GM06990 (cell line): ENCODE data around the gene FGR.

Experiments
- DNase-seq: peaks from one replicate; pipeline ENCODE4 v3.0.0-alpha.2; 2011; ENCODE audit not compliant: insufficient read length; ENCODE audit errors: extremely low read depth
- H3K27me3 ChIP-seq: replicated peaks from 2 replicates; pipeline ENCODE4 v1.6.0; 2011; ENCODE audit warnings: low read length; ENCODE audit not compliant: control insufficient read depth, insufficient read depth
- H3K36me3 ChIP-seq: 2 replicates; pipeline ENCODE4 v1.5.1; 2011; ENCODE audit warnings: low read length; ENCODE audit not compliant: control insufficient read depth, insufficient read depth
- H3K4me3 ChIP-seq: replicated peaks from 2 replicates; pipeline ENCODE4 v1.5.1; 2011; ENCODE audit warnings: low read depth, mild to moderate bottlenecking, control low read depth, low read length
- CTCF ChIP-seq: IDR thresholded peaks from 2 replicates; pipeline ENCODE4 v1.5.1; 2011; ENCODE audit warnings: low read length, control low read depth, mild to moderate bottlenecking, inconsistent platforms; ENCODE audit not compliant: insufficient read depth, poor library complexity, severe bottlenecking

Gene FGR

GRCh38 chr1:27672750-27673112 is 37.7 kb upstream of the FGR start:
- no peak for DNase-seq
- TF ChIP-seq CTCF: no peak
- Histone ChIP-seq H3K36me3 (peaks cover 2% of the 10 kb centered on the region), H3K4me3 (peak overlapping the region; percentile 63), H3K27me3 (no peaks in the 10 kb centered on the region)

- peak; percentile 35 for TF ChIP-seq CTCF
- H3K36me3 ChIP-seq: peaks cover 4% of the 10 kb centered on the region
- no peaks in the 10 kb centered on the region for H3K27me3 ChIP-seq
- peak within 1 kb of the TSS; percentile 63 for H3K4me3 ChIP-seq
- peak; percentile 65 for DNase-seq
Measured at GRCh38 chr1:27671964-27672749, 37.2 kb upstream of the FGR start, which contains the start of gene IFI6. Gene IFI6 (minus strand): TSS chr1:27672192. CDS start chr1:27669314, 2,878 bp downstream.

GRCh38 chr1:27669876-27670275 is 34.9 kb upstream of the FGR start:
- H3K4me3 ChIP-seq: no peak overlapping the region
- H3K27me3 ChIP-seq: no peaks in the 10 kb centered on the region
- no peak for TF ChIP-seq CTCF
- no peak for DNase-seq
- peaks cover 5% of the 10 kb centered on the region for H3K36me3 ChIP-seq

GRCh38 chr1:27668808-27669723 is 34.1 kb upstream of the FGR start:
- Histone ChIP-seq H3K36me3 (peaks cover 5% of the 10 kb centered on the region), H3K27me3 (no peaks in the 10 kb centered on the region), H3K4me3 (peak overlapping the region; percentile 56)
- peak; percentile 84 for DNase-seq
- peak; percentile 96 for TF ChIP-seq CTCF

- H3K36me3 ChIP-seq: peaks cover 5% of the 10 kb centered on the region
- H3K4me3 ChIP-seq: no peak overlapping the region
- H3K27me3 ChIP-seq: no peaks in the 10 kb centered on the region
- DNase-seq: no peak
- no peak for TF ChIP-seq CTCF
Measured at GRCh38 chr1:27668121-27668807, 33.3 kb upstream of the FGR start.
